Neural cell (in vitro differentiated cells): ENCODE measurements around the gene MAGI1. TPM values are rescaled to one million over a fixed set of nuclear protein-coding genes. Genes with fewer than 3 reads are reported as not detected.

Experiments used
- H2AFZ ChIP-seq: fragments of 200-600, 300-800 bp; sonication (generic), shearing (Covaris generic); 2 replicates; pipeline ENCODE4 v1.6.0; 2014; ENCODE audit warnings: low read depth, mild to moderate bottlenecking, antibody characterized with exemption, low read length, moderate library complexity
- H3F3A ChIP-seq: fragments of 200-600 bp; shearing (Covaris generic); 2 replicates; pipeline ENCODE4 v1.6.1; 2016; ENCODE audit warnings: mild to moderate bottlenecking, moderate library complexity, mixed read lengths, antibody characterized with exemption, low read length; ENCODE audit not compliant: insufficient read depth, poor library complexity, severe bottlenecking
- H3K27ac ChIP-seq: fragments of 200-600, 300-800 bp; sonication (generic), shearing (Covaris generic); 2 replicates; pipeline ENCODE4 v1.5.1; 2014; ENCODE audit warnings: mild to moderate bottlenecking, low read length, moderate library complexity
- H3K27me3 ChIP-seq: fragments of 300-800, 200-600 bp; sonication (generic), shearing (Covaris generic); 2 replicates; pipeline ENCODE4 v1.6.0; 2014; ENCODE audit warnings: mild to moderate bottlenecking, low read depth, low read length, moderate library complexity; ENCODE audit not compliant: insufficient read depth
- H3K36me3 ChIP-seq: fragments of 300-800, 200-600 bp; sonication (generic), shearing (Covaris generic); 2 replicates; pipeline ENCODE4 v1.5.1; 2014; ENCODE audit warnings: mild to moderate bottlenecking, antibody characterized with exemption, low read length, moderate library complexity; ENCODE audit not compliant: insufficient read depth
- H3K4me2 ChIP-seq: fragments of 300-800, 200-600 bp; sonication (generic), shearing (Covaris generic); 2 replicates; pipeline ENCODE4 v1.6.0; 2014; ENCODE audit warnings: mild to moderate bottlenecking, low read length
- H3K4me3 ChIP-seq: fragments of 300-800, 200-600 bp; sonication (generic), shearing (Covaris generic); 2 replicates; pipeline ENCODE4 v1.5.1; 2014; ENCODE audit warnings: mild to moderate bottlenecking, low read length, moderate library complexity
- H3K79me2 ChIP-seq: fragments of 200-600 bp; shearing (Covaris generic); replicated peaks from 2 replicates; pipeline ENCODE4 v1.6.0; 2014; ENCODE audit warnings: mild to moderate bottlenecking, low read length, moderate library complexity; ENCODE audit not compliant: insufficient read depth
- H3K9ac ChIP-seq: fragments of 300-800, 200-600 bp; sonication (generic), shearing (Covaris generic); 2 replicates; pipeline ENCODE4 v1.6.1; 2016; ENCODE audit warnings: mild to moderate bottlenecking, low read length, mixed read lengths
- H3K9me2 ChIP-seq: fragments of 200-600 bp; shearing (Covaris generic); 2 replicates; pipeline ENCODE4 v1.6.1; 2016; ENCODE audit warnings: mild to moderate bottlenecking, low read length, mixed read lengths; ENCODE audit not compliant: insufficient read depth
- H3K9me3 ChIP-seq: fragments of 200-600, 300-800 bp; sonication (generic), shearing (Covaris generic); 2 replicates; pipeline ENCODE4 v1.6.1; 2016; ENCODE audit warnings: mild to moderate bottlenecking, mixed run types, low read length, moderate library complexity, mixed read lengths
- H4K20me1 ChIP-seq: fragments of 200-600 bp; shearing (Covaris generic); 2 replicates; pipeline ENCODE4 v1.6.1; 2016; ENCODE audit warnings: mild to moderate bottlenecking, mixed run types; ENCODE audit not compliant: insufficient read depth
- CTCF ChIP-seq: fragments of 450-650 bp; IDR thresholded peaks from 2 replicates; pipeline ENCODE4 v1.5.1; 2014; ENCODE audit warnings: antibody characterized with exemption, mild to moderate bottlenecking, moderate library complexity; ENCODE audit not compliant: poor library complexity, severe bottlenecking
- EP300 ChIP-seq: fragments of 450-650 bp; conservative IDR thresholded peaks from 2 replicates; pipeline ENCODE4 v1.6.1; 2014; ENCODE audit warnings: antibody characterized with exemption, mild to moderate bottlenecking, moderate library complexity; ENCODE audit not compliant: poor library complexity, severe bottlenecking
- EZH2 ChIP-seq: fragments of 200-600, 300-800 bp; shearing (Covaris generic), sonication (generic); IDR thresholded peaks from 2 replicates; pipeline ENCODE4 v1.6.1; 2014; ENCODE audit warnings: antibody characterized with exemption, low read length, borderline replicate concordance, mild to moderate bottlenecking; ENCODE audit not compliant: insufficient read depth, poor library complexity, severe bottlenecking
- MXI1 ChIP-seq: fragments of 450-650 bp; conservative IDR thresholded peaks from 2 replicates; pipeline ENCODE4 v1.6.1; 2014; ENCODE audit warnings: antibody characterized with exemption, mild to moderate bottlenecking; ENCODE audit not compliant: poor library complexity, severe bottlenecking
- POLR2AphosphoS5 ChIP-seq: IDR thresholded peaks from 2 replicates; pipeline ENCODE4 v1.6.1; 2012
- RAD21 ChIP-seq: fragments of 450-650 bp; conservative IDR thresholded peaks from 2 replicates; pipeline ENCODE4 v1.6.1; 2014; ENCODE audit warnings: antibody characterized with exemption, mild to moderate bottlenecking, moderate library complexity
- REST ChIP-seq: IDR thresholded peaks from 2 replicates; pipeline ENCODE4 v1.6.1; 2012; ENCODE audit warnings: borderline replicate concordance
- SMC3 ChIP-seq: fragments of 450-650 bp; conservative IDR thresholded peaks from 2 replicates; pipeline ENCODE4 v1.6.1; 2014; ENCODE audit warnings: antibody characterized with exemption, mild to moderate bottlenecking, moderate library complexity; ENCODE audit not compliant: poor library complexity
- TAF1 ChIP-seq: IDR thresholded peaks from 2 replicates; pipeline ENCODE4 v1.6.1; 2012; ENCODE audit warnings: low read depth
- polyA plus RNA-seq: library from polyadenylated mRNA; depleted of rRNA; stranded (reverse); fragments of >200 nt; gene quantifications from 2 replicates; pipeline ENCODE4 v1.2.3, GENCODE V29; 2014

The MAGI1 gene
- polyA plus RNA-seq, 1 donor from 2014 or later = 44.7 TPM

- Histone ChIP-seq H4K20me1 (no peaks in the 10 kb centered on the region), H3K36me3 (no peaks in the 10 kb centered on the region), H3K4me2 (no peak overlapping the region), H3K9me2 (no peaks in the 10 kb centered on the region), H3K9me3 (no peaks in the 10 kb centered on the region), H3K4me3 (no peak overlapping the region), H3F3A (no peaks in the 10 kb centered on the region), H3K27me3 (no peaks in the 10 kb centered on the region), H3K27ac (no peak overlapping the region), H3K79me2 (peaks cover 16% of the 10 kb centered on the region), H2AFZ (no peak overlapping the region), H3K9ac (no peak overlapping the region)
- no peak for TF ChIP-seq MXI1
- TF ChIP-seq RAD21 = no peak
- TF ChIP-seq CTCF = no peak
- no peak for TF ChIP-seq EP300
- no peak for TF ChIP-seq TAF1
- TF ChIP-seq POLR2AphosphoS5 = no peak
- no peak for TF ChIP-seq EZH2
Measured at GRCh38 chr3:65503776-65504175, 534.9 kb downstream of the MAGI1 start.

GRCh38 chr3:65502526-65502925, 536.2 kb downstream of the MAGI1 start:
- H3K79me2 ChIP-seq = peaks cover 22% of the 10 kb centered on the region

GRCh38 chr3:65500398-65501306, 538.1 kb downstream of the MAGI1 start:
- Histone ChIP-seq H3K27ac (no peak overlapping the region), H3K36me3 (no peaks in the 10 kb centered on the region), H3F3A (no peaks in the 10 kb centered on the region), H3K9ac (no peak overlapping the region), H3K4me3 (no peak overlapping the region), H3K27me3 (no peaks in the 10 kb centered on the region), H3K4me2 (no peak overlapping the region), H3K9me2 (no peaks in the 10 kb centered on the region), H4K20me1 (no peaks in the 10 kb centered on the region), H2AFZ (no peak overlapping the region), H3K79me2 (peaks cover 9% of the 10 kb centered on the region), H3K9me3 (no peaks in the 10 kb centered on the region)
- no peak for TF ChIP-seq REST
- TF ChIP-seq POLR2AphosphoS5 = no peak
- no peak for TF ChIP-seq EP300
- no peak for TF ChIP-seq MXI1
- TF ChIP-seq TAF1 = no peak
- TF ChIP-seq SMC3 = no peak
- no peak for TF ChIP-seq EZH2
- TF ChIP-seq RAD21 = no peak
- no peak for TF ChIP-seq CTCF

More at GRCh38 chr3:65502526-65502925, 536.2 kb downstream of the MAGI1 start:
- Histone ChIP-seq H3K9me3 (no peaks in the 10 kb centered on the region), H3K27me3 (no peaks in the 10 kb centered on the region), H3K9me2 (no peaks in the 10 kb centered on the region), H3K4me3 (no peak overlapping the region), H3F3A (no peaks in the 10 kb centered on the region), H2AFZ (no peak overlapping the region), H3K27ac (no peak overlapping the region), H3K4me2 (no peak overlapping the region), H4K20me1 (no peaks in the 10 kb centered on the region), H3K9ac (no peak overlapping the region), H3K36me3 (no peaks in the 10 kb centered on the region)
- TF ChIP-seq POLR2AphosphoS5 = no peak
- no peak for TF ChIP-seq RAD21
- no peak for TF ChIP-seq EZH2
- TF ChIP-seq SMC3 = no peak
- no peak for TF ChIP-seq TAF1
- no peak for TF ChIP-seq MXI1
